GM19463 (cell line): Measurements from ENCODE around the gene EIF3J.
"Not testable (repeated sequence)": the region's sequence is repeated elsewhere in the genome, so short reads cannot be mapped to it uniquely, and the experiment has no call there.

Experiments
- ATAC-seq: cut with Tn5 transposase; IDR thresholded peaks from one replicate; pipeline ENCODE4 v1.9.1; 2021; ENCODE audit warnings: mild to moderate bottlenecking, moderate library complexity; ENCODE audit not compliant: unreplicated experiment

Gene EIF3J, protein sequence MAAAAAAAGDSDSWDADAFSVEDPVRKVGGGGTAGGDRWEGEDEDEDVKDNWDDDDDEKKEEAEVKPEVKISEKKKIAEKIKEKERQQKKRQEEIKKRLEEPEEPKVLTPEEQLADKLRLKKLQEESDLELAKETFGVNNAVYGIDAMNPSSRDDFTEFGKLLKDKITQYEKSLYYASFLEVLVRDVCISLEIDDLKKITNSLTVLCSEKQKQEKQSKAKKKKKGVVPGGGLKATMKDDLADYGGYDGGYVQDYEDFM

DNA sequence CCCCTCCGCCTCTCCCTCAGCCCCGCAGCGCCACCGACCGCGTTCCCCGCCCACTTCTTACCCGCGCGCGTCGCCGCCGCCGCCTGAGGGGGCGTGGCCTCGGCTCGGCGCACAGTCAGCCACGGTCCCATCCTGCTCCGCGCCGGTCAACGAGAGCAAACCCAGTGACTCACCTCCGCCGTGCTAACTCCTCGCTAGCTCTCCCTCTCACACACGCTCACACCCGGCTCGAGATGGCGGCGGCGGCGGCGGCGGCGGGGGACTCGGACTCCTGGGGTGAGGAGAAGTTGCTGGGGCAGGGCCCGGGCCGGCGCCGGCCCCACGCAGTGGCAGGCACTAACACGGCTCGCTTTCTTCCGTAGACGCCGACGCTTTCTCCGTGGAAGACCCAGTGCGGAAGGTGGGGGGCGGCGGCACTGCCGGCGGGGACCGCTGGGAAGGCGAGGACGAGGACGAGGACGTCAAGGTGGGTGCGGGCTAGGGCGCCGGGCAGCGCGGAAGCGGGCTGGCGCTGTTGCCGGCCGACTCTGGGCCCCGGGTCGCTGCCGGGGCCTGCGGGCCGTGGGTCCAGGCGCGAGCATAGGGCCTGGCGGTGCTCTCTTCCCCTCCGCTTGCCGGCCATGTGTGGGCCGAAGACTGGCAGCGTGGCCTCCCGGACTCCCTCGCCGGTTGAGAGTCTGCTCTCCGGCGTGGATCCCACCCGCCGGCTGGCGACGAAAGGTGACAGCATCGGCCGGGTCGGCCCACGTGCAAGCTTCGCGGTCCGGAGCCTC is at the start of gene EIF3J:
Gene EIF3J, plus strand, starts transcription at position 186 of the 773 bp plus-strand sequence. Its CDS starts 48 bp downstream, at position 234.
- peak; percentile 85 for ATAC-seq

DNA sequence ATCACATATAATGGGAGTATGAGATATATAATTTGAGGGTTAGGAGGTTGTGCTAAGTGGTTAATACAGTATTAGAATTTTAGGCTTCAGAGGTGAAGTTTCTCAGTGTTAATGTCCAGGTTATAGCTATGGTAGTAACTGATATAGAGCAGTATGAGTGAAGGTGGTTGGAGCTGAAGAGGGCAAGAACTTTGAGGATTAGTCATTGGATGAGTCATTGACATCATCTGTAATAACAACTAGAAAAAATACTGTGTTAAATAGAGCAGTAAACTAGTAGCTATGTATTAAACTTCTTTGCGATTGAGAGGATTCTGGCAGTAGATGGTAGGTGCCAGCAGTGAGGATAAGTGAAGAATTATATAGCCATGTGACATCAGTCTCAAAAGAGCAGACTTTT is 47.5 kb upstream of the EIF3J start:
- ATAC-seq, result peak; percentile 75

DNA sequence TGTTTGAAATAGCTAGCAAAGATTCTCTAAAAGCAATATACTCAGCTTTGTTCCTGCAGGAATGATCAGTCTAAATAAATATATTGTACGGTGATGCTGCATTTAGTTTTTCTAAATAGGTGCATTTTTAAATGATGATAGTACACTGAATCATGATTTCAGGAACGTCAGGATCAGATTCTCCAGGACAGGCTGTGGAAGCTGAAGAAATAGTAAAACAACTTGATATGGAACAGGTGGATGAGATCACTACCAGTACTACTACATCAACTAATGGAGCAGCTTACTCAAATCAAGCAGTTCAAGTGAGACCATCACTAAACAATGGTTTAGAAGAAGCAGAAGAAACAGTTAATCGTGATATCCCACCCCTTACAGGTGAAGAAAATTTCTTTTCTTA is 46.3 kb upstream of the EIF3J start:
- ATAC-seq, result no peak

DNA sequence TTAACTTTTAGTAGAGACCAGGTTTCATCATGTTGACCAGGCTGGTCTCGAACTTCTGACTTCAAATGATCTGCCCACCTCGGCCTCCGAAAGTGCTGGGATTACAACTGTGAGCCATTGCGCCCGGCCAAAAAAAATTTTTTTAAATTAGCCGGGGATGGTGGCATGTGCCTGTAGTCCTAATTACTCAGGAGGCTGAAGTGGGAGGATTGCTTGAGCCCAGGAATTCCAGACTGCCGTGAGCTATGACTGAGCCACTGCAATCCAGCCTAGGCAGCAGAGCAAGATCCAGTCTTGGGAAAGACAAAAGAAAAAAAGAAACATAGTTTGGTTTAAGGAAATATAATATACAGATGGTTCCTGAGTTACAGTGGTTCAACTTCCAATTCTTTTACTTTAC is 44.9 kb upstream of the EIF3J start:
- no peak for ATAC-seq

DNA sequence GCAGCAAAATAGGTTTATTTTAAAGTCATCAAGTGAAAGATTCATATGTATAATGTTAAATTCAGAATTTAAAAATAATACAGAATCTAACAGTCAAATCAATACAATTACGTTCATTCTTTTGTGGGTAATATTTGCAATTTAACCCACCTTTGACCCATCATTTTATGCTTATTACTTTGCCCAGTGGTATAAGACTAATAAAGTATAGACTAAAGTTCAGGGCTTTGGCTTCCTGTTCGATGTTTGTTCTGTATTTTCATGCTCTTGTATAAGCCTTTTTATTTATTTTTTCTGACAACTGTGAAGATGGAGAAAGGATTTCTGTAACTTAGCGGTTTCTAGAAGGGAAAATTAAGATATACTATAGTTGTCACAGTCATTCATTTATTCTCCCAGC is 44.3 kb upstream of the EIF3J start:
- no peak for ATAC-seq

DNA sequence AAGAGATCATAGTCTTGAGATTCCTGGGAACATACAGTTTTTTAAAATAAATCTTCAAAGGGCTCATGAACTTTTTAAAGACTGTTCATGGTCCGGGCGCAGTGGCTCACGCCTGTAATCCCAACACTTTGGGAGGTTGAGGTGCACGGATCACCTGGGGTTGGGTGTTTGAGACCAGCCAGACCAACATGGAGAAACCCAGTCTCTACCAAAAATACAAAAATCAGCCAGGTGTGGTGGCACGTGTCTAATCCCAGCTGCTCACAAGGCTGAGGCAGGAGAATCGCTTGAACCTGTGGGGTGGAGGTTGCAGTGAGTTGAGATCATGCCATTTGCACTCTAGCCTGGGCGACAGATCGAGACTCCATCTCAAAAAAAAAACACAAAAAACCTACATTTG is 41.4 kb upstream of the EIF3J start:
- ATAC-seq, result no peak

DNA sequence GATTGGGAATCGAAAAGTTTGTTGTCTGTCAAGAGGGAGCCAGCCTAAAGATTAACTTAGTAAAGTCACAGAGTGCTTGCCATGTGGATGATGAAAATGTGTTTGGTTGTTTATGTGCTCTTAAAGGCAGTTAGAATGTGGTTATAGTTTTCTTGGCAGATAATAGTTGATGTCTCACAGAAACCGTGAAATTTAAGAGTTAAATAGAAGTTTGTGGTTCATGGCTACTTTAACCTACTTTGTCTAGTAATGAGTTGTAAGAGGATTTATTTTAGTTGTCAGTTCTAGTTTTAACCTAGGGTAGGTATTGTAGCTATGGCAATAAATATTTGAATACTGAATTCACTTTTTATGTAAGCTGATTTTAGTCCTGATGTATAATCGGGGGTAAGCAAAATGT is 36.4 kb upstream of the EIF3J start:
- ATAC-seq, result peak; percentile 47

DNA sequence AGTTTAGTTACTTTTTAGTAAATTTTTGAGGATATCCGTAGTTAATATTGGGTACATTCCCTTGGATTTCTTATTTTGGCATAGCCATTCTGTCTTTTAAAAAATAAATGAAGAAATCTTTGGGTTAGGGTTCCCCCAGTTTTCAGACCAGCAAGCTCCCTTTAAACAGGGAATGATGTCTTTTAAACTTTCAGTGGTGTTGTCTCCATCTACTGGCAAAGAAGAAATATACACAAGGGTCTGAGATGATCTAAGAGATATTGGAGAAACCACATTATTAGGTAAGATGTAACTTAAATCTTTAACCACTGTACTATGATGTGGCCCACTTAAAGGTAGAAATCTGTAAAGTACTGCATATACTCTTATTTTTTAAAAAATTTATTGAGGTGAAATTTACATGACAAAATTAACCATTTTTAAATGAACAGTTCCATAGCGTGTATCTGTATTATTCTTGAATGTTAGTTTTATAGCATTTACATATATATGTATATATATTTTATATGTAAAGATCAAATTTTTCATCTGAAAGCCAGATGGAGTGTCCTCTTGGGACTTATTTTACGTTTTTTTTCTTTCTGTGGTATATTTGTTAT is 35.1 kb upstream of the EIF3J start:
- ATAC-seq, result no peak

DNA sequence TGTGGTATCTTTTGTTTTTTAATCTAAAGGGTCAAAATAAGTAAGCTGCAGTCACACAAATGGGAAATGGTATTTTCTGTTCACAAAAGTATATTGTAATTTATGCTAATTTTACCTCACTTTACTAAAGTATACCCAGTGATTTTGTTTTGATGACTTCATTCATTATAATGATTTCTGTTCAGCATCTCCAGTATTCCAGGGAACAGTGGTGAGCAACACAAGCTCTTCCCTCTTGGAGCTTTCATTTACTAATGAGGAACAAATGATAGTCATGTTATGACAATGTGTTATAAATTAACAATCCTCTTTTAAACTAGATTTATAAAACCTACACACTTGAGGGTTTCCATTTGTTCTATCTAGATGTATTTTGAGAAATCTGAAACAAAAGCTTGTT is 20.5 kb upstream of the EIF3J start:
- ATAC-seq, result no peak

DNA sequence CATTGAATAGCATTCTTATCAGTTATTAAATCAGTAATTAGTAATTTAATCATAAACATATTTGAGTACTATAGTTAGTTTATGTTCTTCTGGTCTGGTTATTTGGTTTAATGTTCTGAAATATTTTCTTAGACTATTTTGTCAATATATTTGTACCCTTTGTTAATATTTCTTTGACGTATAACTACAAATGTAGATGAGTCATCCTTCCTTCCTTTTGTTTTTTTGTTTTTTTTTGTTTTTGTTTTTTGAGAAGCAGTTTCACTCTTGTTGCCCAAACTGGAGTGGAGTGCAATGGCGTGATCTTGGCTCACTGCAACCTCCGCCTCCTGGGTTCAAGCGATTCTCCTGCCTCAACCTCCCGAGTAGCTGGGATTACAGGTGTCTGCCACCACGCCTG is 17.4 kb upstream of the EIF3J start:
- ATAC-seq, result no peak

DNA sequence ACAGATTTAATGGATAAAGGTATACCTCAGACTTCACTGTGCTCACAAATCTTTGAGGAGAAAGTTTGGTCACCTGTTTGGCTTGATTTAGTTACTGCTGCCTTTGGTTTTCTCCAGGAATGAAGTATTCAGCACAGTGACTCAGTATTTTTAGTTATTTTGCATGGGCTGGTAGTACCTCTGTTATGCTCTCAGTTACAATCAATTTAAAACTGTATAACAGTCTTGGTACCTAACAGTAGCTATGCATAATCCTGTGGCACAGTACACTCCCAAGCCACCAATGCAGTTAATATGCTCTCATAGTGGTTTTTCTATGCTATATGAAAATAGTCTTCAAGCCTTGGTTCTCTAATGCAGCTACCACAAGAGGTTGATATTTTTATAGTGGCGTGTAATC is 11.9 kb upstream of the EIF3J start:
- no peak for ATAC-seq

DNA sequence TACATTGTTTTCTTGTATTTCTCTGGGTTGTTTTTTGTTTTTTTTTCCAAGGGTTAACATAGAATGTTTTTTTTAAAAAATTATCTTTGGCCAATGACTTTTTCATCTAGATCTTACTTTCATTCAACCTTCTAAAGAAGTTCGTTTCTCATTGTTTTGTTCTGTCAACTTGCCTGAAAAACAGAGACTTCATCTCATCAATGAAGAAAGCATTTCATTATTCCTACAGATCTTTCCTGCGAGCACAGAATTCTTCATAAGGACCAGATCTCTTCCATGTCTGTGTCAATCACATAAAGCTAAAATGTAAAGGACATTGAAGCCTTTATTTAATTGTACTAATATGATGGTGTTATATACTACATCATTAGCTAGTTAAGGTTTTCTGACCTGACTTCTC is 9.7 kb upstream of the EIF3J start:
- ATAC-seq, result no peak

DNA sequence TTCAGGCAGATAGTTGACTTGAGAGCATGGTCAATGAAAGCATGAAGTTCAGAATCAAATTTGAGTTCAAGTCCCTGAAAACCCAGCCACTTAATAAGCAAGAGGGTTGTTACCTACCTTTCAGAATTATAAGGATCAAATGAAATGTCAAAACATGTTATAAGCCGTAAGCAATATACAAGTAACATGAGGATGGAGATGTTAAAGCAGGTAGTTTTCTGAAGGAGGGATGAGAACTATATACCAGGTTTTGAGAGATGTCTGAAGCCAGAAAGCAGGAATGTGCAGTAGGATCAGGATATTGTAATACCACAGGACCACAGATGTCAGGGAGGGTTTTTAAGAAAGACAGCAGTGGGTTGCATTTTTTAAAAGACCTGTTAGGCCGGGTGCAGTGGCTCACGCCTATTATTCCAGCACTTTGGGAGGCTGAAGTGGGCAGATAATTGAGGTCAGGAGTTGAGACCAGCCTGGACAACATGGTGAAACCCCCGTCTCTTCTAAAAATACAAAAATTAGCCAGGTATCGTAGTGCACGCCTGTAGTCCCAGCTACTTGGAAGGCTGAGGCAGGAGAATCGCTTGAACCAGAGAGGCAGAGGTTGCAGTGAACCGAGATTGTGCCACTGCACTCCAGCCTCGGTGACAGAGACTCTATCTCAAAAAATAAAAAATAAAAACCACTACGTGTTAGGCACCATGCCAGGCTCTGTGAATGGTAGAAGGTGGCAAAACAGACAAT is 6.9 kb upstream of the EIF3J start:
- no peak for ATAC-seq

DNA sequence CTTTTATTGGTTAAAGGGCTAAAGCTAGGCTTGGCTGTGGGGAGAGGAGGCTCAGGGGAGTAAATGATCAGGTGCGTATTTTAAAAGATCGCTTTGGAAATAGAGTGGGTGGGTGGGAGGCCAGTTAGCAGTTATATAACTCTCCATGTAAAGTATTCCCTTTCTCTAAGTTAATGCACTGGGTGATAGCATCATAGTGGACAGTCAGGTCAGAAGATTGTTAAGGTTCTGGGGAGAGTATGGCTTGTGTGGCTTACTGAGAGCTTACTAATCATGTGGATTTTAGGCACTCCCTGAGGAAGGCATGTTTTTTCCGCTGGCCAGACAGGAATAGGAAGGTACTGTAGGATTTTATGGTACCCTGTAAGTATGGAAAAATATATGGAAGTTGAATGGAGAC is 6.3 kb upstream of the EIF3J start:
- no peak for ATAC-seq

DNA sequence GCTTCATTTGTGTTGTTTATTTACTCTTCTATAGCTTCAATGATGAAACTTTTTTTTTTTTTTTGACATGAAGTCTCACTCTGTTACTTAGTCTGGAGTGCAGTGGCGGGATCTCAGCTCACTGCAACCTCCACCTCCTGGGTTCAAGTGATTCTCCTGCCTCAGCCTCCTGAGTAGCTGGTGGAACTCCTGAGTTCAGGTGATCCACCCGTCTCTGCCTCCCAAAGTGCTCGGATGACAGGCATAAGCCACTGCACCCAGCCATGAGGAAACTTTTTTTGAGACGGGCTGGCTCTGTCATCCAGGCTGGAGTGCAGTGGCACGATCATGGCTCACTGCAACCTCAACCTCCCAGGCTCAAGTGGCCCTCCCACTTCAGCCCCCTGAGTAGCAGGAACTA is 4.7 kb upstream of the EIF3J start:
- ATAC-seq, result not testable (repeated sequence)

DNA sequence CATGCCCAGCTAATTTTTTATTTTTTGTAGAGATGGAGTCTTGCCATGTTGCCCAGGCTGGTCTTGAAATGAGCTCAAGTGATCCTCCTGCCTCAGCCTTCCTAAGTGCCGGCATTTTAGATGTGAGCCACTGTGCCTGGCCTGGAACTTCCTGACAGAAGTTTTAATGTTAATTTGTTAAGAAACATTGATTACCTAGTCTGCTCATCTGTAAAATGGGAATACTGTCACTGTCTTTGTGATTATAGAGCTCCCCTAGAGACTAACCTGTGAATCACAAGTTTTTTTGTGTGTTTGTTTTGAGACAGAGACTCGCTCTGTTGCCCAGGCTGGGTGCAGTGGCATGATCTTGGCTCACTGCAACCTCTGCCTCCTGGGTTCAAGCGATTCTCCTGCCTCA is 4.3 kb upstream of the EIF3J start:
- ATAC-seq, result no peak

DNA sequence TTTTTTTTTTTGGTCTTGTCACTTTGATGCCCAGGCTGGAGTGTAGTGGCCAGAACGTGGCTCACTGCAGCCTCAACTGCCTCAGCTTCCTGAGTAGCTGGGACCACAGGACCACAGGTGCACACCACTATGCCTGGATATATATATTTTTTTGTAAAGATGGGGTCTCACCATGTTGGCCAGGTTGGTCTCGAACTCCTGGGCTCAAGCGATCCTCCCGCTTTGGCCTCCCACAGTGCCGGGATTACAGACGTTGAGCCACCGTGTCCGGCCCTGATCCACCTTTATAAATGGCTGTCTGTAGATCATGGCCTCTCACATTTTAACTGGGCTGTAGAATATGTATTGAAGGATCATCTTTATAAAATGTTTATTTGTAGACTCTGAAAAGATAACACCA is 1.9 kb upstream of the EIF3J start:
- no peak for ATAC-seq

DNA sequence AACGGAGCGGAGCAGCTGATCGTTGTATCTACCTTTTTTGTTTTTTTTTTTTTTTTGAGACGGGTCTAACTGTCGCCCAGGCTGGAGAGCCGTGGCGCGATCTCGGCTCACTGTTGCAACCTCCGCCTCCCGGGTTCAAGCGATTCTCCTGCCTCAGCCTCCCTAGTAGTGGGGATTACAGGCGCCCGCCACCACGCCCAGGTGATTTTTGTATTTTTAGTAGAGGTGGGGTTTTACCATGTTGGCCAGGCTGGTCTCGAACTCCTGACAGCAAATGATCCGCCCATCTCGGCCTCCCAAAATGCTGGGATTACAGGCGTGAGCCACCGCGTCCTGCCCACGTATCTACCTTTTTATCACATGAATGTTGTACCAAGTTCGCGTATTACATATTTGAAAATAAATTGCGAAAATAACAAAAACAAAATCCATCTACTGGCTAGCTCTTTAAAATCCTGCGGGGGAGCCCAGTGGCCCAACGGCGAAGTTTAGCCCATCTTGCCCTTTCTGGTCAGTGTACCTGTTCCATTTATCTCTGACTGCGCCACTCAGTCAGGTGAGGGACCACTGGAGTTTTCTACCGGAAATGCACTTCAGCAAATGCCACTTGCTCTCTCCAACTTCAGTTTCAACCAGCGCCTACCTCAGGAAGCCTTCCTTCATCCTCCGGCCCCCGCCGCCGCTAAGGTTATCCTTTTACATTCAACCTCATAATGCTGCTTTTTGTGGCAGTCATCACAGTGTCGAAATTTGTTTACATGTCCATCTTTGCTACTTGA is 1.2 kb upstream of the EIF3J start:
- no peak for ATAC-seq

DNA sequence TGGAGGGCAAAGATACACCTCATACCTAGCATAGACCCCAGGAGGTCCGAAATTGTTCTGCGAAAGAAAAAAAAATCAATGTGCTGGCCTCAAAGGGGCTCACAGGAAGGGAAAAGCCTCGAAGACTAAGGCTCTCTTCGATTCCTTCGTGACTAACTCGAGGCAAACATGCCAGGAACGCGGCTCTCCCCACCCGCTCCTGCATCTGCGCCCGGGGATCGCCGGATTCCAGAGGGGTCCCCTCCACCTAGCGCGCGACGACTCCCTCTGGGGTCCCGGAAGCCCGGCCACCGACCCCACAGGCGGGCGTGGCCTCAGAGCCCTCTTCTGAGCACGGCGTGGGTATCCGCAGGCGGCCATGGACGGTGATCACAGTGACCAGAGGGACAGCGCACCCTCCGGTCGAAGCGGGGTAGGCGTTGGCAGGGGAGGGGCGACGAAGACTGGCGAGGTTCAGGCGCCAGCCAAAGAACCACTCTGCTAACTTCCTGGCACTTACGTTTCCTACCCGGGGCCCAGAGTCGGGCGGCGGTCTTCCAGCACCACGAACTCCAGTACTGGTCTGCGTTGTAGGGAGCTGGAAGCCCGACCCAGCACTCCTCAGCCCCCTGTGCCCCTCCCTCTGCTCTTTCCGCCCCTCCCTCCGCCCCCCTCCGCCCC is 515 bp upstream of the EIF3J start:
- ATAC-seq, result peak; percentile 57

DNA sequence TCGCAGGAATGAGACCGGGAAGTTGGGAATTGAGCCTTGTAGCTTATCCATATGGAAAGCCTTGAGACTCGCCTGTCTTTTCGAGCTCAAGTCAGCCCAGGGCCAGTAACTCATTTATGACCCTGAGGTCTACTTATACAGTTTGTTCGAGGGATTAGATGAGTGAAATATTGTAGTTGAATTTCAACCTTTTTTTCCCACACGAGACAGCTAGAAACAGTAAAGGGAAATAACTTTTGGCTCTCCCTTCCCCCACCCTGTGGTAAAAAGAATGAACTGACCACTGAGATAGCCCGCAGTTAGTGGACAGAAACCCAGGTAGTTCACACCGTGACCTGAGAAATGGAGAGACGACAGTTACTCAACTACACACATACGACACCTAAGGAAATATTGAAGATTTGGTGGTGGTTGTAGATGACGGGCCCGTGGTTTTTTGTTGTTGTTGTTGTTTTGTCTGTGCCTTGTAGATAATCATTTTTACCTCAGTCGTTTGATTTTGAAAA is 841 bp downstream of the EIF3J start:
- ATAC-seq, result no peak
